ENCODE measurements around the gene PLGLB1. TPM values are rescaled to one million over a fixed set of nuclear protein-coding genes. Genes with fewer than 3 reads are reported as not detected.
"Not testable (repeated sequence)": the region's sequence is repeated elsewhere in the genome, so short reads cannot be mapped to it uniquely, and the experiment has no call there.

PLGLB1 gene
- total RNA-seq, 2 experiments from 2014 or later = 0.37 TPM; not detected in 1

GRCh38 chr2:87021043-87021442 lies 601 bp downstream of the PLGLB1 start:
- H3K4me1 Mint-ChIP-seq (ENCODE audit: low read depth); CTCF ChIA-PET; H3K4me3 Mint-ChIP-seq; H3K9me3 Mint-ChIP-seq; intact Hi-C loops (cut with micrococcal nuclease); H3K36me3 Mint-ChIP-seq (ENCODE audit: low read depth); DNase-seq; H3K27me3 Mint-ChIP-seq (ENCODE audit: low read depth); H3K27ac Mint-ChIP-seq: not testable (repeated sequence)

GRCh38 chr2:87019053-87019452 lies 2.6 kb downstream of the PLGLB1 start:
- H3K36me3 Mint-ChIP-seq (ENCODE audit: low read depth); H3K4me3 Mint-ChIP-seq; H3K27me3 Mint-ChIP-seq (ENCODE audit: low read depth); H3K27ac Mint-ChIP-seq; intact Hi-C loops (cut with micrococcal nuclease); CTCF ChIA-PET; DNase-seq; H3K9me3 Mint-ChIP-seq; H3K4me1 Mint-ChIP-seq (ENCODE audit: low read depth): not testable (repeated sequence)

GRCh38 chr2:87014489-87015169 lies 7.0 kb downstream of the PLGLB1 start:
- intact Hi-C loops (cut with micrococcal nuclease); H3K27ac Mint-ChIP-seq; H3K27me3 Mint-ChIP-seq (ENCODE audit: low read depth); DNase-seq; CTCF ChIA-PET; H3K36me3 Mint-ChIP-seq (ENCODE audit: low read depth); H3K4me3 Mint-ChIP-seq; H3K4me1 Mint-ChIP-seq (ENCODE audit: low read depth); H3K9me3 Mint-ChIP-seq: not testable (repeated sequence)

GRCh38 chr2:87004398-87004797 lies 17.2 kb downstream of the PLGLB1 start:
- H3K27ac Mint-ChIP-seq; CTCF ChIA-PET; DNase-seq; intact Hi-C loops (cut with micrococcal nuclease); H3K4me1 Mint-ChIP-seq (ENCODE audit: low read depth); H3K9me3 Mint-ChIP-seq; H3K36me3 Mint-ChIP-seq (ENCODE audit: low read depth); H3K4me3 Mint-ChIP-seq; H3K27me3 Mint-ChIP-seq (ENCODE audit: low read depth): not testable (repeated sequence)

Other genes with a start within 250 kb of the PLGLB1 start
- gene CD8A, start 230.9 kb downstream of the PLGLB1 start, total RNA-seq = 1 to 10 TPM; 1.3 to 1.4 TPM
- 1 to 10 TPM in 1 of 2 experiments, under 1 TPM in 1; 0.94 to 1.7 TPM for gene CD8B, start 160.0 kb downstream of the PLGLB1 start, total RNA-seq
- gene RGPD1, start 79.7 kb downstream of the PLGLB1 start, total RNA-seq = under 1 TPM; 0.69 to 0.98 TPM